Mucosa of descending colon (tissue), 3 donors: Measurements from ENCODE around the gene LDLRAD4. TPM values are rescaled to one million over a fixed set of nuclear protein-coding genes. Genes with fewer than 3 reads are reported as not detected.

Experiments used
- ATAC-seq: fragments of 200-7000 bp; cut with Tn5 transposase; one replicate; pipeline ENCODE4 v1.9.1; 2020; ENCODE audit warnings: mild to moderate bottlenecking, moderate library complexity
- DNase-seq, 3 donors: peaks; one replicate each; pipeline ENCODE4 v3.0.0-alpha.2; 2020
- H3K36me3 ChIP-seq: fragments of 200-600 bp; one replicate; pipeline ENCODE4 v1.8.0; 2021; ENCODE audit warnings: low read depth, mild to moderate bottlenecking
- H3K4me1 ChIP-seq: fragments of 200-600 bp; one replicate; pipeline ENCODE4 v1.8.0; 2021; ENCODE audit warnings: low read depth, mild to moderate bottlenecking
- H3K4me3 ChIP-seq: fragments of 200-600 bp; one replicate; pipeline ENCODE4 v1.8.0; 2021; ENCODE audit warnings: mild to moderate bottlenecking
- H3K9me3 ChIP-seq: fragments of 200-600 bp; one replicate; pipeline ENCODE4 v1.8.0; 2021; ENCODE audit warnings: mild to moderate bottlenecking
- intact Hi-C, 2 donors: fragments of 100-400 bp; cut with DNase I in 1 of 2; cut with micrococcal nuclease in 1 of 2; formaldehyde crosslinking; loops; one replicate each; pipeline versions ENCODE4 v1.11.0 to v1.11.1; 2022; cut with DNase I, micrococcal nuclease
- total RNA-seq, 3 donors: library from RNA; stranded (reverse); fragmentation: NEBNext Ultra II Directional in 2 of 3; extraction: Animal tissue kit (Norgen Biotek cat#: 25700) in 2 of 3; gene quantifications; one replicate each; pipeline versions ENCODE4 v1.2.1 to v1.2.4, GENCODE V29; 2021 to 2023
- TF ChIP-seq, protein P1 (sequence below): fragments of 200-600 bp; IDR thresholded peaks from one replicate; pipeline ENCODE4 v1.8.0; 2022; ENCODE audit warnings: antibody characterized with exemption, mild to moderate bottlenecking
- donor health status: DM: no; HTN: no; CAD: no; lungs with moderate emphysema.
- donor health status: DM: no; HTN: no; CAD: no.
- donor health status: DM: no; HTN: yes; CAD: no.

Gene LDLRAD4
- total RNA-seq, 3 donors from 2014 or later = 36.8 to 41.0 (median 37.4) TPM

DNA sequence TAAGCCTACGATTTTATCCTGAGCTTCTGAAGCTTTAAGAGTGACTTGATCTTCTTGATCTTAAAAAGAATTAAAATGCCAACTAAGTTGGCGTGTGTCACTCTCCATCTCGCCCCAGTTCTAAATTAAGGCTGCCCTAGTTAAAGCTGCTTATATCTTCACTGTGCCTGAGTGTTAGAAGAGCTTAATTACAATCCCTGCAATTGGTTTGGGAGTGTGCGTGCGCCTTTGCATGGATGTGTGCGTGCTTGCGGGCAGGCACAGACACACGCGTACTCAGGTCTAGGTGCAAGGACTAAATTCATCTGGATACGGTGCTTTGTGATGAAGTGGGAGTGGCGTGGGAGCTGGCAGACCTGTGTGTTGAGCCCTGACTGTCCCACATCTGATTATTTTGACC, 306.3 kb downstream of the LDLRAD4 start:
- ATAC-seq (no peak), DNase-seq (no peak)
- no peak overlapping the region for H3K4me3 ChIP-seq
- intact Hi-C loops = no loop called here
- H3K4me1 ChIP-seq = no peaks in the 10 kb centered on the region
- TF ChIP-seq, protein P1, sequence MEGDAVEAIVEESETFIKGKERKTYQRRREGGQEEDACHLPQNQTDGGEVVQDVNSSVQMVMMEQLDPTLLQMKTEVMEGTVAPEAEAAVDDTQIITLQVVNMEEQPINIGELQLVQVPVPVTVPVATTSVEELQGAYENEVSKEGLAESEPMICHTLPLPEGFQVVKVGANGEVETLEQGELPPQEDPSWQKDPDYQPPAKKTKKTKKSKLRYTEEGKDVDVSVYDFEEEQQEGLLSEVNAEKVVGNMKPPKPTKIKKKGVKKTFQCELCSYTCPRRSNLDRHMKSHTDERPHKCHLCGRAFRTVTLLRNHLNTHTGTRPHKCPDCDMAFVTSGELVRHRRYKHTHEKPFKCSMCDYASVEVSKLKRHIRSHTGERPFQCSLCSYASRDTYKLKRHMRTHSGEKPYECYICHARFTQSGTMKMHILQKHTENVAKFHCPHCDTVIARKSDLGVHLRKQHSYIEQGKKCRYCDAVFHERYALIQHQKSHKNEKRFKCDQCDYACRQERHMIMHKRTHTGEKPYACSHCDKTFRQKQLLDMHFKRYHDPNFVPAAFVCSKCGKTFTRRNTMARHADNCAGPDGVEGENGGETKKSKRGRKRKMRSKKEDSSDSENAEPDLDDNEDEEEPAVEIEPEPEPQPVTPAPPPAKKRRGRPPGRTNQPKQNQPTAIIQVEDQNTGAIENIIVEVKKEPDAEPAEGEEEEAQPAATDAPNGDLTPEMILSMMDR = no peak
- H3K36me3 ChIP-seq = no peaks in the 10 kb centered on the region
- no peaks in the 10 kb centered on the region for H3K9me3 ChIP-seq

DNA sequence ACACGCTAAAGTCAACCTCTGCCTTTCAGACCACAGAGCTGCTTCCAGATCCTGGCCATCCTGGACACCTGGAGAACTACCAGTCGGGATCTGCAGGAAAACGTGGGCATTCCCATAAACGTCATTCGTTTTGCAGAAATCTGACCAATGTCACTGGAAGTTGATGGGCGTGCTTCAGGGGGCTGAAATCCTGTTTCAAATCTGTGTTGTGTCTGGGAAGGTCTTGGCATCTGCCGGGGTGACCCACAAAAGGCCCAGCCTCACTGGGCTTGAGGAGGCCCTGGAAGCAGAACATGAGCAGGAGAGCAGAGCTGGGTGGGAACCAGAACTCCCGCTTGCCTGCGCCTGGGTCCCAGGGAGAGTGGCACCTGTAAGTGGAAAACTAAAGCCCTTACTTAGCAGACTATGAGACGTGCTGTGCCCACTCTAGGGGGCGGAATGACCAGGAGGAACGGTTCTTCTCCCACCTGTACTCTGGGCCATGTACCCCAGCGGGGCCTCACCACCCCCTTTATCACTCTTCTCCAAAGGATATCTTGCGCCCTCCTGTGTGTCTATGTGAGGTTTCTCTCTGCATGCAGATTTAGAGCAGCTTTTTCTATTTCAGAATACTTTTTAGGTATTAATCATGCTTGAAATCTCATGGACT, 306.9 kb downstream of the LDLRAD4 start:
- no peaks in the 10 kb centered on the region for H3K9me3 ChIP-seq
- intact Hi-C loops = no loop called here
- ATAC-seq (no peak), DNase-seq (no peak)
- TF ChIP-seq, protein P1 = no peak
- no peak overlapping the region for H3K4me3 ChIP-seq
- no peaks in the 10 kb centered on the region for H3K4me1 ChIP-seq
- H3K36me3 ChIP-seq = no peaks in the 10 kb centered on the region

DNA sequence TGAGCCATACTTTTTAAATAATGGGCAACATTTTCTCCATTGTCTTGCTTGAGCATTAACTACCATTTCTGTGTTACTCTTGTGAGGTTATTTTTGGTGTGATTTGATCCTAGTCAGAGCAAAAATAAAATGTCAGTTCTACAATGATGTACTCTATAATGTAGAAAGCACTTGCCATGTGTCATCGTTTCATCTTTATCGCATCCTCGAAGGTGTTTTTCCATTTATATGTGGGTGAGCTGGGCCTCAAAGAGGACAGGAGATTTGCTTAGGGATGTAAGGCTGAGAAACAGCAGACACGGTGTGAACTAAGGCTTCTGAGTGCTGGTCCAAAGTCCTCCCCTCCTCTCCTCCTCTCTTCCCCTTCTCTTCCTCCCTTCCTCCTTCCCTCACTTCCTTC, 308.0 kb downstream of the LDLRAD4 start:
- Histone ChIP-seq H3K36me3 (no peaks in the 10 kb centered on the region), H3K4me1 (no peaks in the 10 kb centered on the region), H3K9me3 (no peaks in the 10 kb centered on the region), H3K4me3 (no peak overlapping the region)
- TF ChIP-seq, protein P1 = no peak
- intact Hi-C loops = no loop called here
- ATAC-seq = no peak
- DNase-seq = no peak

DNA sequence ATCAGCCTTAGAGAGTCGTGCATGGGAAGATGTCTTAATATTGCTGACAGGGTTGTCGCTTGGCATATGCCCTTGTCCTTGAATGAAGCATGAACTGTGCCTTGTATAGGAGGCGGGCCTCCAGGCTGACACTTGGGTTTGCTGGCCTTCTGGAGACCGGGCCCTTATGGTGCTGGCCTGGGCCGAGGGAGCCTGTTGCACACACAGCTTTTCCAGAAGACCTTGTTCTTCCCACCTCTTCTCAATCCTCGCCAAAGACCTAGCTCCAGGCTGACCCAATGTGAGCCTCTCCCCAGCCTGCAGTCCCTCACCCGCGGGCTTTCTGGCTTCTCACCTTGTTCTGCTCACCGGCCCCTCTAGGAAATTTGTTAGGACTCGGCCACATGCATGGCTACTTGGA, 308.7 kb downstream of the LDLRAD4 start:
- no peak for ATAC-seq
- DNase-seq = no peak
- H3K36me3 ChIP-seq = no peaks in the 10 kb centered on the region

DNA sequence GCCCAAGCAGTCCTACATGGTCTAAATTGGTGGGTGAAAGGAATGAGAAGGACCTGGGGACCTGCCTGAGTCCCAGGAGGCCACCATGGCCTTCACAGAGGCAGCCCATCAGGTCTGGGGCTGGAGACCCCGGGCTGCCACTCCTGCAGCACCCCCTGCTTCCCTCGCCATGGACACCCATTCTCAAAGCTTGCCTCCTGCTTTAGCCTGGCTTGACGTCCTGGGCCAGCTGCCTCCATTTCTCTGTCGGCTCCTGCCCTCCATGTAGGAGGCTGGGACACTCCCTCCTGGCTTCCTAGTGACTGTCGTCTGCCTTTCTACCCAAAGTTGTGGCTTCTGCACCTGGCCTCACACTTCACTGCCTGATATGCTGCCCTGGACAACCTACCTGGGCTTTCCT, 309.2 kb downstream of the LDLRAD4 start:
- H3K36me3 ChIP-seq = no peaks in the 10 kb centered on the region
- H3K9me3 ChIP-seq = no peaks in the 10 kb centered on the region
- TF ChIP-seq, protein P1 = no peak
- no peak overlapping the region for H3K4me3 ChIP-seq
- intact Hi-C loops = no loop called here
- no peaks in the 10 kb centered on the region for H3K4me1 ChIP-seq
- DNase-seq = no peak
- no peak for ATAC-seq

More for the DNA sequence above, 308.7 kb downstream of the LDLRAD4 start:
- Histone ChIP-seq H3K4me1 (no peaks in the 10 kb centered on the region), H3K4me3 (no peak overlapping the region), H3K9me3 (no peaks in the 10 kb centered on the region)
- intact Hi-C loops = no loop called here
- TF ChIP-seq, protein P1 = no peak
